K562 (cell line): ENCODE measurements around the gene MAP3K14. TPM values are rescaled to one million over a fixed set of nuclear protein-coding genes. Genes with fewer than 3 reads are reported as not detected.

ENCODE experiments used
- ATAC-seq: fragments of 200-7000 bp; cut with Tn5 transposase; 3 replicates; pipeline ENCODE4 v1.9.1; 2020; ENCODE audit warnings: moderate library complexity
- BruUV-seq: library from RNA; stranded (reverse); fragments of 400-500 nt; replicated peaks from 2 replicates; lab custom pipeline; 2021; lab: Mats Ljungman, UMichigan
- CTCF ChIA-PET: fragments of 300-600 bp; formaldehyde crosslinking; extraction: SDS; loops from one replicate; lab custom pipeline; 2021; ENCODE audit warnings: low intra/inter-chr PET ratio; lab: Yijun Ruan, JAX
- POLR2A ChIA-PET: fragments of 300-600, 350-650 bp; sonication (Branson Sonifier 250); formaldehyde crosslinking; extraction: SDS; loops from one replicate; lab custom pipeline; 2021; ENCODE audit warnings: antibody characterized with exemption, inconsistent platforms; lab: Yijun Ruan, JAX
- DNase-seq, 4 experiments: peaks; one replicate each; pipeline versions ENCODE4 v3.0.0 to v3.0.0-alpha.2; 2011 to 2018; ENCODE audit warnings: low spot score in 3 of 4, mixed read lengths in 3 of 4; ENCODE audit errors: extremely low read depth in 1 of 4
- FAIRE-seq: peaks from 2 replicates; lab custom pipeline; 2011; peaks lifted over from hg19 to GRCh38; lab: Jason Lieb, UNC
- H2AFZ ChIP-seq: 2 replicates; pipeline ENCODE4 v1.6.0; 2011; ENCODE audit warnings: low read depth, low read length, control low read depth, inconsistent platforms
- H3K27ac ChIP-seq: fragments of 200-600 bp; 3 replicates; pipeline ENCODE4 v1.8.0; 2011; ENCODE audit warnings: low read depth, mild to moderate bottlenecking, control low read depth, inconsistent platforms, low read length, moderate library complexity, mixed read lengths; ENCODE audit errors: extremely low read depth
- H3K27me3 ChIP-seq, 2 experiments: fragments of 300-600 bp in 1 of 2; 2 replicates in 1 of 2; 3 replicates in 1 of 2; pipeline versions ENCODE4 v1.6.0 to v1.8.0; 2011; ENCODE audit warnings: inconsistent platforms in 2 of 2, low read length in 2 of 2, mild to moderate bottlenecking in 1 of 2, mixed read lengths in 1 of 2, moderate library complexity in 1 of 2; ENCODE audit not compliant: control insufficient read depth in 2 of 2, insufficient read depth in 2 of 2
- H3K36me3 ChIP-seq: fragments of 300-600 bp; 3 replicates; pipeline ENCODE4 v1.8.0; 2011; ENCODE audit warnings: mild to moderate bottlenecking, low read length, inconsistent platforms; ENCODE audit not compliant: control insufficient read depth, insufficient read depth
- H3K4me1 ChIP-seq, 2 experiments: fragments of 200-600 bp in 1 of 2; replicated peaks in 1 of 2; 2 replicates in 1 of 2; 3 replicates in 1 of 2; pipeline versions ENCODE4 v1.5.1 to v1.8.0; 2011; ENCODE audit warnings: inconsistent platforms in 2 of 2, low read length in 2 of 2, mild to moderate bottlenecking in 1 of 2, mixed read lengths in 1 of 2, moderate library complexity in 1 of 2; ENCODE audit not compliant: control insufficient read depth in 2 of 2, insufficient read depth in 2 of 2
- H3K4me2 ChIP-seq: 2 replicates; pipeline ENCODE4 v1.6.1; 2011; ENCODE audit warnings: low read length, control low read depth, inconsistent platforms, mixed read lengths; ENCODE audit not compliant: insufficient read depth
- H3K4me3 ChIP-seq: fragments of 200-600 bp; sonication (generic), shearing (Covaris generic); 2 replicates; pipeline ENCODE4 v1.5.1; 2016; ENCODE audit warnings: control low read depth, inconsistent platforms
- H3K79me2 ChIP-seq: fragments of 200-600 bp; 3 replicates; pipeline ENCODE4 v1.8.0; 2011; ENCODE audit warnings: low read length, inconsistent platforms; ENCODE audit not compliant: control insufficient read depth, insufficient read depth
- H3K9ac ChIP-seq, 2 experiments: 2 replicates each; pipeline versions ENCODE4 v1.6.0 to v1.6.1; 2011; ENCODE audit warnings: low read depth in 2 of 2, low read length in 2 of 2, control low read depth in 1 of 2, inconsistent platforms in 1 of 2, mild to moderate bottlenecking in 1 of 2, mixed read lengths in 1 of 2; ENCODE audit not compliant: insufficient read depth in 1 of 2
- H3K9me1 ChIP-seq: one replicate; pipeline ENCODE4 v1.6.0; 2011; ENCODE audit warnings: inconsistent platforms, mild to moderate bottlenecking, low read length, moderate library complexity; ENCODE audit not compliant: control insufficient read depth, insufficient read depth
- H3K9me3 ChIP-seq: replicated peaks from 2 replicates; pipeline ENCODE4 v1.5.1; 2011; ENCODE audit warnings: low read depth, low read length, inconsistent platforms; ENCODE audit not compliant: control insufficient read depth, insufficient read depth
- H4K20me1 ChIP-seq: replicated peaks from 2 replicates; pipeline ENCODE4 v1.6.1; 2011; ENCODE audit warnings: low read length, inconsistent platforms, mixed read lengths; ENCODE audit not compliant: control insufficient read depth, insufficient read depth
- ARID1B ChIP-seq: fragments of 450-650 bp; IDR thresholded peaks from 2 replicates; pipeline ENCODE4 v1.6.1; 2016; ENCODE audit warnings: antibody characterized with exemption, mild to moderate bottlenecking, inconsistent platforms
- SAFB2 ChIP-seq: fragments of 200-400 bp; formaldehyde crosslinking; IDR thresholded peaks from 2 replicates; pipeline ENCODE4 v1.6.1; 2018; ENCODE audit warnings: borderline replicate concordance, low read length, low read depth, moderate library complexity; ENCODE audit not compliant: severe bottlenecking
- ZNF316 ChIP-seq: fragments of 450-650 bp; IDR thresholded peaks from 2 replicates; pipeline ENCODE4 v1.6.1; 2016
- WGBS: fragments of 100-300 bp; shearing (Covaris generic); methylation state at CpG from one replicate; pipeline ENCODE4 v1.1.6; 2016; ENCODE audit warnings: low coverage, mixed read lengths; ENCODE audit not compliant: insufficient coverage; ENCODE audit errors: missing lambda C conversion rate; 5-methylcytosine and 5-hydroxymethylcytosine counted together
- in situ Hi-C: fragments of 300-500 bp; cut with MboI; formaldehyde crosslinking; loops from 4 replicates; pipeline ENCODE4 v1.15.0; 2018; ENCODE audit warnings: inconsistent platforms, mixed read lengths
- intact Hi-C: fragments of 100-400 bp; cut with micrococcal nuclease; formaldehyde crosslinking; loops from 2 replicates; pipeline ENCODE4 v1.14.2; 2022
- polyA plus RNA-seq, 8 experiments: library from polyadenylated mRNA; depleted of rRNA in 4 of 8; stranded (reverse) in 5 of 8; unstranded in 3 of 8; fragments of >200 nt; fragmentation: Nextera tagmentation in 2 of 8; fragmentation: Illumina TruSeq in 1 of 8; extraction: Ambion mirVana in 2 of 8; extraction: Trizol in 1 of 8; gene quantifications; 2 replicates each; pipeline versions ENCODE4 v1.2.1 to v1.2.3, GENCODE V29; 2011 to 2014; ENCODE audit warnings: inconsistent platforms in 1 of 8, missing spikeins in 1 of 8
- total RNA-seq, 7 experiments: library from RNA; depleted of rRNA in 6 of 7; stranded (reverse); fragments of >200 nt in 6 of 7; fragmentation: Illumina TruSeq in 2 of 7; extraction: Trizol in 2 of 7; gene quantifications; 2 replicates each; pipeline versions ENCODE4 v1.2.1 to v1.2.3, GENCODE V29; 2011 to 2021; ENCODE audit warnings: low replicate concordance in 1 of 7

MAP3K14 gene
- total and polyA plus RNA-seq, 9 of the 15 experiments (the other 6 are each of a cell fraction or from before 2014, with no cell fraction given), result 0.45 to 8.7 (median 3.2) TPM

DNA sequence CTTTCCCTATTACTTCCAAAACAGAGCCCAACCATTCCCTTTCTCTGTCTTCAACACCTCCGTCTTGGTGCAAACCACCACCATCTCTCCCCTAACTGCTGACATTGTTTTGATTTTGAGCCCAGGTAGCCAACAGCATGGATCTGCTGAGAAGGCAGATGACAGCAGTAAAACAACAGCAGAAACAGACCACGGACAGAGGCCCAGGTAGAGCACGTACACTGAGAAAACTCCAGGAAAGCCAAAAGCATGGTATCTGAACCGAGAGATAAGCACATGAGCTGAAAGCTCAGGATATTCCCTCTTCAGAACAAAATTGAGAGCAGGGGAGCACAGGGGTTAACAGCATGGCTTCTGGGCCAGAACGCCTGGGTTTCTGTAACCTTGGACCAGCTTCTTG lies 18.9 kb upstream of the MAP3K14 start:
- Histone ChIP-seq H2AFZ (peak overlapping the region; percentile 56), H4K20me1 (no peaks in the 10 kb centered on the region)
- intact Hi-C loops, result no loop called here
- TF ChIP-seq ARID1B (peak; percentile 27; the same call in 1 of the 2 replicates), SAFB2 (no peak), ZNF316 (peak; percentile 24; the same call in 1 of the 2 replicates)
- TF ChIP-seq, all 486 proteins: peak for 2
- Histone ChIP-seq H3K4me3 (no peak overlapping the region), H3K9ac (peak overlapping the region; percentile 3; a peak in 1 of 4 replicates), H3K9me3 (no peaks in the 10 kb centered on the region), H3K27me3 (no peaks in the 10 kb centered on the region), H3K4me1 (peaks cover 65 to 70% of the 10 kb centered on the region in 2 experiments), H3K79me2 (peaks cover 4% of the 10 kb centered on the region; the same call in 2 of the 3 replicates), H3K4me2 (peak overlapping the region; percentile 26), H3K9me1 (no peaks in the 10 kb centered on the region), H3K36me3 (no peaks in the 10 kb centered on the region), H3K27ac (peak overlapping the region; percentile 34; the same call in 2 of the 3 replicates)
- no peak for ATAC-seq
- POLR2A ChIA-PET, result interaction anchor here (0.6 to 2.3 kb wide), 9 partner anchors 9 to 1967 kb away, joined by 3 to 15 read pairs (median 5); partner anchors contain the start of genes HEXIM1 and MAP3K14
- in situ Hi-C loops, result no loop called here
- no TSS peak for BruUV-seq
- CTCF ChIA-PET, result no interaction called here
- peak; percentile 83 for FAIRE-seq
- WGBS, result 22% methylated on average over 5 of the region's 5 CpGs
- DNase-seq, result peak in 2 of 4 experiments; percentile 46 to 60
